NCI-H2227 (cell line): ENCODE data around the gene PTGR2.
"Not testable (repeated sequence)": the region's sequence is repeated elsewhere in the genome, so short reads cannot be mapped to it uniquely, and the experiment has no call there.

Source experiments
- DNase-seq: peaks from one replicate; lab custom pipeline; 2025; ENCODE audit not compliant: unreplicated experiment; lab: John Stamatoyannopoulos, UW

The PTGR2 gene

DNA sequence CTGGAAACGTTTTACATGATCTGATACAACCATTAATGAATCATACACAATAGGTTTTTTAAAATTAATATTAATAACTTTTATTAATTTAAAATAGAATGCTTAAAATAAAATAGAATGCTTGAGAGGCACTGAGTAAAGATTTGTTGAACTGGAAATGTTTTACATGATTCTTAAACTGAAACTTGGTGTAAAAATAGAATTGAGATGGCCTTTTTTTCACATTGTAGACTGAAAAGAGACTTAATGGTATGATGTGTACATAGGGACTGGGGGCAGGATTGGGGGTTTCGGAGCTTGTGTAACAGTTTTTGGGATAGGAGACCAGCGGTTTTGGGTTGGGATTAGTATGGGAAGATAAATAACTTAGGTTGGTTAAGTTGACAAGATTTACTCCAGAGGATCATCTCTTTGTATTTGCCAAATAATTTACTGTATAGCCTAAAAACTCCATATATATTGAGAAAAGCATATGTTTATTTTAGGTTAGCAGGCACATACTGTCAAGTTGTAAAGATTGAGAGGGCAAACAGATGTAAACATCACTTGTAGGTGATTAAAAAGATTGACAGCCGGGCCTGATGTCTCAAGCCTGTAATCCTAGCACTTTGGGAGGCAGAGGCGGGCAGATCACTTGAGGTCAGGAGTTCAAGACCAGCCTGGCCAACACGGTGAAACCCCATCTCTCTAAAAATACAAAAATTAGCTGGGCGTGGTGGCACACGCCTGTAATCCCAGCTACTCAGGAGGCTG is 33.0 kb downstream of the PTGR2 start:
- DNase-seq, result no peak

DNA sequence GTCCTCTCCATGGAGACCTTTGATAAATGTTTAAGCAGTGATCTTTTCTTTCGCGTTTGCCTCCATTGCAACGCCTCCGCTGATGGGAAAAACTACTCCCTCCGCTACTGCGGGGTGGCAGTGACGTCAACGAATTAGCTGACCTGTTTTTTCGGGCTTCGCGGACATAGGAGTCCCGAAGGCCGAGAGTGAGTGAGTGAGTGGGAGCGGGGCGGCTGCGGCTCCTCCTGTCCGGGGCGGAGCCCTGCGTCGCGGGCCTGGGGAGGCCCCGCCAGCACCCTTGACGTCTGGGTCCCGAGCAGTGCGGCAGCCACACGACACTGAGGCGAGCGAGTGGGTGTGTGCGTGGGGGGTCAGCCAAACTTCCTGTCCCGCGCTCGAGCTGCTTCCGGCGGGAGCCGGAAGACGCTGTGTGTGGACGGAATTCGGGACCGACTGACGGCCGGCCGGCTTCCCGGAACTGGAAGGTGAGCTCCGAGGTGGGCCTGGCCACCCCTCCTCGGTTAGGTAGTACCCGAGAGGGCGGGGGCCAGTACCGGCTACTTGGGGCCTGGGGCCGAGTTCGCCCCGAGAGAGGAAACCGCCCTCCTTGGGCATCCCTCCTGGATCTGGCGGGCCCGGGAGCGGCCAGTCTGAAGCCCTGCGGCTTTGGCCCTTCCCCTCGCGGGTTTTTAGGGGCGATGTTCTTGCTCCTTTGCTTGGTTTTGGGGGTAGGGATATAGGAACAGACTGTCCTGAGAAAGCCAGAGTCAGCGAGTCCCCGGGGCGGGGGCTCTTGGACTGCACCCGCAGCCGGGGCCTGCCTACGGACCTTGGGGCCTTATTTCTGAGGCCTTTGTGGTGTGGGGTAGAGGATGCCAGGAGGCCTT is 35.1 kb downstream of the PTGR2 start, which contains the start of gene ZNF410:
Gene ZNF410, plus strand, starts transcription at position 411 of the 869 bp plus-strand sequence. CDS start 5,317 bp downstream, outside the sequence.
- DNase-seq, result peak; percentile 96

DNA sequence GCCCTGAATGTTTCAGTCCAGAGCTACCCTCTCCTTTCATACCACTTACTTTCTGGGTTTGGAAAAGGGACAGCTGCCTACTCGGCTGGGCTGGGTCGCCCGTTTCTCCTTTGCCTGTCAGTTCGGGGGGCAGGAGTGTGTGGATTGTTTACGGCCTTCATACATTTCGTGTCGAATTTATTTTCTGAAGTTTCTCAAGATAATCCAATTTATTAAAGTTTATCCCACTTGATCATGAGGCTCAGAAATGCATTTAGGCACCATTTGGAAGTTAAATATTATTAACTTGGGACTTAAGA is 35.6 kb downstream of the PTGR2 start:
- no peak for DNase-seq

DNA sequence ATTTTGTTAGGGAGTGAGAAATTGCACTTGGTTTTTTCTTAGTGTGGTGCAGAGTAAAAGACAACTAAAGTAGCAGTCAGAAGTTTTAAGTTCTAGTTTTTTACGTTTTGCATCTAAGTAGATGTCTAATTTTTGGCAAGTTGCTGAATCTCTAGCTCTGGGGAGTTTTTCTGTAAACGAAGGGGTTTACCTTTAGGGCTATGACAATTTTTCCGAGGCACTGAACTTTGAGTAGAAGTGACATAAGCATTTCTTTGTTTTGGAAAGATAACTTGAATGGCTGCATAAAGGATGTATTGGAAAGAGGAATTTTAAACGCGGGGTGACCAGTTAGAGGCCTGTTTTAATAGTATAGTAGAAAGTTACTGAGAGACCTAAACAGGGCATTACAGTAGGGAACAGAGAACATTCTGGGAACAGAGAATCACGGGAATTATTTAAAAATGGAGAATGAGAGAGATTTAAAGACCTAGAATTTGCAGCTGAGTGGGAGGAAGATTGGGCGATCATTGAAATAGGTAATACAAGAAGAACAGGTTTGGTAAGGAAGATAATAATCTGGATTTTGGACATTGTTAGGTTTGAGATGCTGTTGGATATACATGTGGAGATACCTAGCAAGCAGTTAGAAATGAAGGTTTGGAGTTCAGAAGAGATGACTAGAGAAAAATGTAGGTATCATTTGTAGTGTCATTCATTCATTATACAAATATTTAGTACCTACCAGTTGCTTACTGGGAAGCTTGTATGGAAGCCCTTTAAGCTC is 36.2 kb downstream of the PTGR2 start:
- DNase-seq, result no peak

DNA sequence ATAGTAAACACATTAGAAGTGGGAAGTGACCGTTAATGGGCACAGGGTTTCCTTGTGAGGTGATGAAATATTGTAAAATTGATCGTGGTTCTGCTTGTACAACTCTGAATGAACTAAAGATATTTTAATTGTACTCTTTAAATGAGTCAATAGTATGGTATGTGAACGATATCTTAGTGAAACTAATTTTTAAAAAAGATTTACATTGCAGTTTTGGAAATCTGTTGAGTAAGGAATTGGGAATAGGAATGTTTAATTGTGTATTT is 36.8 kb downstream of the PTGR2 start:
- DNase-seq, result no peak

DNA sequence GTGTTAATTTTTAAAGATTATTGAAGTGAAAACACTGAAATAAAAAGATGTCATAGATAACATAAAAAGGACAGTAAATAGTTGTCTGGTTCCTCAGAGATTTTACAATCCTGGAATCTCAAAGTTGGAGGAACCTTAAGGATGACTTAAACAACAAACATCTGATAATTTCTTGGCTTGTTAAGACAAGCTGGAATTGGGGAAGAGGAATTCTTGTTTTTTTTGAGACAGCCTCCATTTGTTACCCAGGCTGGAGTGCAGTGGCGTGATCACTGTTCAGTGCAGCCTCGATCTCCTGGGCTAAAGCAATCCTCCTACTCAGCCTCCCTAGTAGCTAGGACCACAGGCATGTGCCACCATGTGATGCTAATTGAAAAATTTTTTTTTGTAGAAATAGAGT is 37.3 kb downstream of the PTGR2 start:
- no peak for DNase-seq

DNA sequence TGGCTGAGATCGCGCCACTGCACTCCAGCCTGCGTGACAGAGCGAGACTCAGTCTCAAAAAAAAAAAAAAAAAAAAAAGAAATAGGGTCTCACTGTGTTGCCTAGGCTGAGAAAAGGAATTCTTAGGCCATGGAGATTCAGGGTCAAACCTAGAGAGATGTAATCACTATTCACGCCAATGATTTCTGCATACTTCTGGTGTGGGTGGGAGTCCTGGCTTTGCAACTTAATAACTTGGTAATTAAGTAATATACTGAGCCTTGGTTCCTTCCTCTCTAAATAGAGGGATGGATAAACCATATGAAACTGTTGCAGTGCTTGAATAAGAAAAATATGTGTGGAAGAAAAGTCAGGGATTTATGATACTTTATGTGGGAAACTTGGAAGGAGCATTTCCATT is 37.7 kb downstream of the PTGR2 start:
- no peak for DNase-seq

DNA sequence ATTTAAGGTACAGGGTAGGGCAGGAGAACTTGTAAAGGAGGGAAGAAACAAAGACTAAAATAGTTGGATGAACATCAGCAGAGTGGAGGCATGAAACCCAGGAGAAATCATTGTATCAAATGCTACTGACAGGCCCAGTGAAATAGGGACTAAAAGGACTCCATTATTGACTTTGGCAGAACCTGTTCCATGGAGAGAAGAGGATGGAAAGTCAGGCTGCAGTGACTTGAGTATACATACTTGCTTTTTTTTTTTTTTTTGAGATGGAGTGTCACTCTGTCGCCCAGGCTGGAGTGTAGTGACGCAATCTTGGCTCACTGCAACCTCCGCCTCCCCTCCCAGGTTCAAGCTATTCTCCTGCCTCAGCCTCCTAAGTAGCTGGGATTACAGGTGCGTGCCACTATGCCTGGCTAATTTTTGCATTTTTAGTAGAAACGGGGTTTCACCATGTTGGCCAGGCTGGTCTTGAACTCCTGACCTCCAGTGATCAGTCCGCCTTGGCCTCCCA is 42.6 kb downstream of the PTGR2 start:
- DNase-seq, result not testable (repeated sequence)

DNA sequence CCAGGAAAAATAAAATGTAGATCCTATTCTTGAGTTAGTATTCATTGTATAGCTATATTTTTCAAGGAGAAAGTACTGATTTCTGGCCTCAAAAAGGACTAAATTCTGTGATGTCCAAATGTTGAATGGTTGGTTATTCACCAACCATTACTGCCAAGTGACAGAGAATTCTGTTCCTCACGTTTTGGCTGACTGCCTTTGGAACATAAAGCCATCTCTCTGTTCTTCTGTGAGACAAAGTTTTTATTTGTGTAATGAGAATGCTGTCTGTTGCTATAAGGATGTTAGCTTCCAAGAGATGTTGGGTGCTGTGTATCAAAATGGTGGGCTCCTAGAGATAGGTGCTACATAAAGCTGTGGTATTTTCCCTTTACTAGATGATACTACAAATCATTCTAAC is 44.3 kb downstream of the PTGR2 start:
- no peak for DNase-seq

DNA sequence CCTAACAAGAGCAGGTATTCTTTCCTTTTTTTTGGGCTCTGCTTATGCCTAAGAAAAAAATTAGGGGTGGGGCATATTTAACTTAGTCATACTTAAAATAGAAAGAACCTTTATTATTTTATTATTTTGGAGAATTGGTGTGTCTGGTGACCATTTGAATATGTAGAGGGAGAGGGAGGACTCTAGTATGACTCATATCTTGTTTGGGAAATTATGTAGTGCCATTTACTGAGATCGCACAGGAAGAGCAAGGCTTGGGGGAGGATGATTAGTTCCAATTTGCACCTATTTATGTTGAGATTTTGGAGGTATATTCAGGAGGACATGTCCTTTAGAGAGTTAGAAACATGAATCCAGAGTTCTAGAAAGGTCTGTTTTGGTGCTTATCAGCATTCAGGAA is 44.9 kb downstream of the PTGR2 start:
- no peak for DNase-seq

DNA sequence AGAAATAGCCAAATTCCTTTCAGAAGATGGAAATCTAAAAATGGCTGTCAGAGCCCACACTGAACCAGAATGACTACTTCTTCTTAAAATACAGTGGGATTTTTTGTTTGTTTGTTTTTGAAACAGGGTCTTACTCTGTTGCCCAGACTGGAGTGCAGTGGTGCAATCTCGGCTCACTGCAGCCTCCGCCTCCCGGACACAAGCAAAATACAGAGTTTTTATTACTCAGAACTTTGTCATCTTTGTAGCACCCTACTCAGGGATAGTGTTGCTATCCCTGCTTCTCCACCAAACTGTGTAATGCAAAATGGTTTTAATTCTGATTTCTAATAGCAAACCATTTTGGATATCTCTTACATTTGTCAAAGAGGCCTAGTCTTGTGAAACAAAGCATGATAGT is 51.4 kb downstream of the PTGR2 start:
- DNase-seq, result no peak

DNA sequence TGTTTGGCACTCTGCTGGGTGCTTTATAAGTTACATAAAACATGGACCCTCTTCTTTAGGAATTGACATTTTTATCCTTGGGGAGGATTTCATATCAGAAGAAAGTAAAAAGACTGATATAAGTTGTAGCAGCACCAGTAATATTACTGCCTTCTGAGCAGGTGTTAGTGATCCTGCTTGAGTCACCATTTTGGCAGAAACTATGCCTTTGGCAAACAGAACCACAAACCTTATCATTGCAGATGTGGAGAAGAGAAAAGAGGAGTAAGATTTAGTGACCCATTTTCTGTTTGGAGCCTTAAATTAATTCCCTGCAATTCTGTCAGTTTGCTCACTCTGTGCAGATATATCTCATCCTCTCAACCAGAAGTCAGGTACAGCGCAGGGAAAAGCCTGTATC is 58.0 kb downstream of the PTGR2 start:
- DNase-seq, result no peak

DNA sequence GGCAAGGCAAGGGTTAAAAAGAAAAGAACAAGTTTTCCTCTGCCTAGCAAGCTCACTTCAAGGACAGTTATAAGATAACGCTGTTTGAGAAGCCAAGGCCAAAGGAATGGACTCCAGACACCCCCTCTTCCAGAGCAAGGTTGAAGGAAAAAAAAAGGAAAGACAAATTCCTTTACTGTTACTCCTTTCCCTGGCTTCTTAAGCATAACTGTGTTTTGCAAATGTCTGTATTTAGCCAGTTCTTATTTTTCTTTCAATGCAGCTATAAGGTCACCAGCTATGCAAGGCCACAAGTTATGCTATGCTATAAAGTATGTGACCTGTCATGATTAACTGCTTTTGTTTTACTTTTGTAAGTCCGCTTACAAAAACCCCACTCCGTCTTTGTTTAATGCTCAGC is 61.6 kb downstream of the PTGR2 start:
- DNase-seq, result no peak

DNA sequence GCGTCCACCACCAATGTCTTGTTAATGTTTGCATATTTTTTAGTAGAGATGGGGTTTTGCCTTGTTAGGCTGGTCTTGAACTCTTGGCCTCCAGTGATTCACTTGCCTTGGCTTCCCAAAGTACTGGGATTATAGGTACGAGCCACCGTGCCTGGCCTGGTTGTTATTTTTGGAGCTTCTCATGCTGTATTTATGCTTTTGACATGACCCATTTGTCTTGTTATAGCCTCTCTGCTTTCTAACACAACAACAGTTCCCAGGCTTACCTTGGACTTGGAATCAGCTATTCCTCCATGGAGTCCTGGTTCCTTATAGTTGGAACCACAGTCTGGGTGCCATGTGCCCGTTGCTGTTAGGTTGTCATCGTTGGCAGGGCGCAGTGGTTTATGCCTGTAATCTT is 64.7 kb downstream of the PTGR2 start:
- no peak for DNase-seq

DNA sequence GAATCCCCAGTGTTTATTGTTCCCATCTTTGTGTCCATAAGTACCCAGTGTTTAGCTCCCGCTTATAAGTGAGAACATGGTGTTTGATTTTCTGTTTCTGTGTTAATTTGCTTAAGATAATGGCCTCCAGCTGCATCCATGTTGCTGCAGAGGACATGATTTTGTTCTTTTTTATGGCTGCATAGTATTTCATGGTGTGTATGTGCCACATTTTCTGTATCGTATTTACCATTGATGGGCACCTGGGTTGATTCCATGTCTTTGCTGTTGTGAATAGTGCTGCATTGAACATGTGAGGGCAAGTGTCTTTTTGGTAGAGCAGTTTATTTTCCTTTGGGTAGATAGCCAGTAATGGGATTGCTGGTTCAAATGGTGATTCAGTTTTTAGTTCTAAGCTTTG is 67.8 kb downstream of the PTGR2 start:
- not testable (repeated sequence) for DNase-seq

DNA sequence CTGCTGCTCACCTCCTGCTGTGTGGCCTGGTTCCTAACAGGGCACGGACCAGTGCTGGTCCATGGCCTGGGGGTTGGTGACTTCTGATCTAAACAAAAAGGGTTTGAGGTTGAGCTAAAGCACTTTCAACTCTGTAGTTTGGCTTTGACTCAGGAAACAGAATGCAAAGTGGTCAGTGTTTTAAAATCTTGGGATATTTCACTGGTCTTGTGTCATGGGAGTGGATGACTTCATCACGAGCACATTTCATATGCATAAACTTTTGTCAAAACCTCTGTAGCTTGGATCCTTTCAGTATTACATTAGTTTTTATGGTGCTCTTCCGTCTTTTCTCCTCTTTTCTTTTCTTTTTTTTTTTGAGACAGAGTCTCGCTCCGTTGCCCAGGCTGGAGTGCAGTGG is 72.7 kb downstream of the PTGR2 start:
- DNase-seq, result no peak
